Prostate gland (tissue), 2 donors: ENCODE measurements around the gene CELA3A. TPM values are rescaled to one million over a fixed set of nuclear protein-coding genes. Genes with fewer than 3 reads are reported as not detected.

ENCODE experiments used
- DNase-seq: peaks from one replicate; pipeline ENCODE4 v3.0.0-alpha.2; 2019; ENCODE audit warnings: low spot score
- H3K27ac ChIP-seq, 2 donors: fragments of 200-600 bp; sonication (generic); 2 replicates each; pipeline ENCODE4 v1.5.1; 2017 to 2019
- H3K27me3 ChIP-seq: fragments of 200-600 bp; sonication (generic); replicated peaks from 2 replicates; pipeline ENCODE4 v1.5.1; 2019; ENCODE audit not compliant: insufficient read depth
- H3K36me3 ChIP-seq, 2 donors: fragments of 200-600 bp; sonication (generic); 1 replicate in 1 of 2; 2 replicates in 1 of 2; pipeline versions ENCODE4 v1.5.1 to v1.8.1; 2017 to 2019
- H3K4me1 ChIP-seq: fragments of 200-600 bp; sonication (generic); replicated peaks from 2 replicates; pipeline ENCODE4 v1.5.1; 2019
- H3K4me3 ChIP-seq, 2 donors: fragments of 200-600 bp; sonication (generic); 2 replicates each; pipeline ENCODE4 v1.5.1; 2017 to 2019
- H3K9me3 ChIP-seq: fragments of 200-600 bp; sonication (generic); 2 replicates; pipeline ENCODE4 v1.5.1; 2017
- CTCF ChIP-seq, 4 experiments: fragments of 200-600 bp in 2 of 4; fragments of 450-650 bp in 2 of 4; sonication (generic) in 2 of 4; IDR thresholded peaks; 1 replicate in 3 of 4; 2 replicates in 1 of 4; pipeline ENCODE4 v1.5.1; 2016 to 2019; ENCODE audit warnings: antibody characterized with exemption in 4 of 4, mild to moderate bottlenecking in 2 of 4, moderate library complexity in 2 of 4
- POLR2A ChIP-seq: fragments of 450-650 bp; IDR thresholded peaks from one replicate; pipeline ENCODE4 v1.6.1; 2016; ENCODE audit warnings: antibody characterized with exemption, mild to moderate bottlenecking
- POLR2AphosphoS5 ChIP-seq: sonication (generic); formaldehyde crosslinking; IDR thresholded peaks from one replicate; pipeline ENCODE4 v1.6.1; 2017; ENCODE audit warnings: antibody characterized with exemption
- WGBS: methylation state at CpG from one replicate; pipeline ENCODE4 v1.1.5; 2018; 5-methylcytosine and 5-hydroxymethylcytosine counted together
- intact Hi-C: fragments of 100-400 bp; cut with DNase I; formaldehyde crosslinking; loops from one replicate; pipeline ENCODE4 v1.14.2; 2022
- total RNA-seq, 2 donors: library from RNA; depleted of rRNA; stranded (reverse); fragments of >200 nt; gene quantifications; one replicate each; pipeline ENCODE4 v1.1.0, GENCODE V29; 2016

The CELA3A gene
- total RNA-seq, 2 donors from 2014 or later = not detected

- no peaks in the 10 kb centered on the region for H3K27me3 ChIP-seq
- intact Hi-C loops = no loop called here
- TF ChIP-seq CTCF (IDR thresholded peaks at IDR 0.05) (no peak), POLR2AphosphoS5 (no peak), POLR2A (no peak)
- no peaks in the 10 kb centered on the region for H3K9me3 ChIP-seq
- no peak for DNase-seq
- no peaks in the 10 kb centered on the region for H3K4me1 ChIP-seq
- H3K36me3 ChIP-seq = no peaks in the 10 kb centered on the region
- 70% methylated on average over 3 of the region's 3 CpGs for WGBS
- no peak overlapping the region for H3K4me3 ChIP-seq
- H3K27ac ChIP-seq = no peak overlapping the region
Observed at GRCh38 chr1:22044690-22045420, 43.4 kb downstream of the CELA3A start.

- H3K9me3 ChIP-seq = no peaks in the 10 kb centered on the region
- no peaks in the 10 kb centered on the region for H3K4me1 ChIP-seq
- WGBS = 62% methylated on average over 2 of the region's 2 CpGs
- H3K27ac ChIP-seq = no peak overlapping the region
- H3K4me3 ChIP-seq = no peak overlapping the region
- intact Hi-C loops = no loop called here
- H3K36me3 ChIP-seq = no peaks in the 10 kb centered on the region
- TF ChIP-seq CTCF (IDR thresholded peaks at IDR 0.05) (no peak), POLR2A (no peak), POLR2AphosphoS5 (no peak)
- no peak for DNase-seq
- no peaks in the 10 kb centered on the region for H3K27me3 ChIP-seq
Observed at GRCh38 chr1:22045604-22046228, 44.3 kb downstream of the CELA3A start.

- TF ChIP-seq POLR2AphosphoS5 = no peak
- no peak for TF ChIP-seq POLR2A
- TF ChIP-seq CTCF (IDR thresholded peaks at IDR 0.05) = no peak
- no peak overlapping the region for H3K4me3 ChIP-seq
- no peak for DNase-seq
- H3K27ac ChIP-seq = no peak overlapping the region
- H3K36me3 ChIP-seq = no peaks in the 10 kb centered on the region
- intact Hi-C loops = no loop called here
- 71% methylated on average over 8 of the region's 8 CpGs for WGBS
- H3K4me1 ChIP-seq = no peaks in the 10 kb centered on the region
- H3K27me3 ChIP-seq = no peaks in the 10 kb centered on the region
- H3K9me3 ChIP-seq = no peaks in the 10 kb centered on the region
Observed at GRCh38 chr1:22048351-22049192, 47.1 kb downstream of the CELA3A start.

GRCh38 chr1:22050330-22050729 is 48.9 kb downstream of the CELA3A start:
- intact Hi-C loops = no loop called here
- Histone ChIP-seq H3K27me3 (no peaks in the 10 kb centered on the region), H3K9me3 (no peaks in the 10 kb centered on the region), H3K4me3 (no peak overlapping the region), H3K27ac (no peak overlapping the region), H3K4me1 (peaks cover 5% of the 10 kb centered on the region), H3K36me3 (no peaks in the 10 kb centered on the region)
- WGBS = 98% methylated on average over 3 of the region's 3 CpGs
- TF ChIP-seq POLR2A (no peak), POLR2AphosphoS5 (no peak), CTCF (IDR thresholded peaks at IDR 0.05) (no peak)
- DNase-seq = no peak
